Chondrocyte (in vitro differentiated cells): Measurements from ENCODE around the gene MAOB. TPM values are rescaled to one million over a fixed set of nuclear protein-coding genes. Genes with fewer than 3 reads are reported as not detected.

ENCODE experiments used
- DNase-seq: peaks from one replicate; pipeline ENCODE4 v3.0.0; 2021; ENCODE audit warnings: mixed read lengths, low spot score
- H3K27ac Mint-ChIP-seq: one replicate; pipeline ENCODE4 v1.8.0; 2021; ENCODE audit warnings: mild to moderate bottlenecking, moderate library complexity, mixed read lengths; ENCODE audit not compliant: unreplicated experiment
- H3K27me3 Mint-ChIP-seq: 2 replicates; pipeline ENCODE4 v1.8.0; 2021; ENCODE audit warnings: low read depth, mixed read lengths
- H3K36me3 Mint-ChIP-seq: 2 replicates; pipeline ENCODE4 v1.8.0; 2021; ENCODE audit warnings: low read depth, mixed read lengths
- H3K4me1 Mint-ChIP-seq: 2 replicates; pipeline ENCODE4 v1.8.0; 2021; ENCODE audit warnings: low read depth, mild to moderate bottlenecking, mixed read lengths
- H3K4me3 Mint-ChIP-seq: one replicate; pipeline ENCODE4 v1.8.0; 2021; ENCODE audit warnings: mild to moderate bottlenecking, moderate library complexity, mixed read lengths; ENCODE audit not compliant: unreplicated experiment
- H3K9me3 Mint-ChIP-seq: 2 replicates; pipeline ENCODE4 v1.8.0; 2021; ENCODE audit warnings: low read depth, mixed read lengths
- total RNA-seq: library from RNA; stranded (reverse); gene quantifications from 3 replicates; pipeline ENCODE4 v1.2.1, GENCODE V29; 2021
- TF ChIP-seq, protein P1 (sequence below): fragments of 200-600 bp; sonication (generic); IDR thresholded peaks from 2 replicates; pipeline ENCODE4 v1.5.0; 2021; ENCODE audit warnings: antibody characterized with exemption, mild to moderate bottlenecking, moderate library complexity

The MAOB gene
- total RNA-seq, 1 donor from 2014 or later, result 3.2 TPM

DNA sequence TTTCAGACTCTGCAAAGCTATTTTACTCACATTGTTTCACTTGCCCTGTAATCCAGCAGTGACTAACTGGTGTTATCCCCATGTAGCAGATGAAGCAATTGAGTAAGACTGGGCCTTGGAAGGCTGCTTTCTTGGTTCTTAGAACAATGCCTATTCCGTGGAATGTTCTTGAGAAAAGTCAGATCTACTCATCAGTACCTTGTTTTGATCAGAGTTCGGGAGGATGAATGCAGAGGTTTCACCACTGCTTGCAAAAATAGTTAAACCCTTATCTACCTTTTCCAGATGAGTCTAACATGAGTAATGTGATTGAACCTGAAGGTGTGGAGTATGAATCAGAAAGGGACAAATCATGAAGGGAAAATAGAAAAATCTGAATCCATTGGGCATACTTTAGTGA lies 1.8 kb downstream of the MAOB start:
- Mint-ChIP-seq H3K4me1 (peaks cover 7% of the 10 kb centered on the region), H3K9me3 (peaks cover 6% of the 10 kb centered on the region), H3K27me3 (no peaks in the 10 kb centered on the region), H3K36me3 (no peaks in the 10 kb centered on the region), H3K4me3 (no peak overlapping the region), H3K27ac (no peak overlapping the region)
- no peak for DNase-seq
- TF ChIP-seq, protein P1, sequence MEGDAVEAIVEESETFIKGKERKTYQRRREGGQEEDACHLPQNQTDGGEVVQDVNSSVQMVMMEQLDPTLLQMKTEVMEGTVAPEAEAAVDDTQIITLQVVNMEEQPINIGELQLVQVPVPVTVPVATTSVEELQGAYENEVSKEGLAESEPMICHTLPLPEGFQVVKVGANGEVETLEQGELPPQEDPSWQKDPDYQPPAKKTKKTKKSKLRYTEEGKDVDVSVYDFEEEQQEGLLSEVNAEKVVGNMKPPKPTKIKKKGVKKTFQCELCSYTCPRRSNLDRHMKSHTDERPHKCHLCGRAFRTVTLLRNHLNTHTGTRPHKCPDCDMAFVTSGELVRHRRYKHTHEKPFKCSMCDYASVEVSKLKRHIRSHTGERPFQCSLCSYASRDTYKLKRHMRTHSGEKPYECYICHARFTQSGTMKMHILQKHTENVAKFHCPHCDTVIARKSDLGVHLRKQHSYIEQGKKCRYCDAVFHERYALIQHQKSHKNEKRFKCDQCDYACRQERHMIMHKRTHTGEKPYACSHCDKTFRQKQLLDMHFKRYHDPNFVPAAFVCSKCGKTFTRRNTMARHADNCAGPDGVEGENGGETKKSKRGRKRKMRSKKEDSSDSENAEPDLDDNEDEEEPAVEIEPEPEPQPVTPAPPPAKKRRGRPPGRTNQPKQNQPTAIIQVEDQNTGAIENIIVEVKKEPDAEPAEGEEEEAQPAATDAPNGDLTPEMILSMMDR, result no peak

DNA sequence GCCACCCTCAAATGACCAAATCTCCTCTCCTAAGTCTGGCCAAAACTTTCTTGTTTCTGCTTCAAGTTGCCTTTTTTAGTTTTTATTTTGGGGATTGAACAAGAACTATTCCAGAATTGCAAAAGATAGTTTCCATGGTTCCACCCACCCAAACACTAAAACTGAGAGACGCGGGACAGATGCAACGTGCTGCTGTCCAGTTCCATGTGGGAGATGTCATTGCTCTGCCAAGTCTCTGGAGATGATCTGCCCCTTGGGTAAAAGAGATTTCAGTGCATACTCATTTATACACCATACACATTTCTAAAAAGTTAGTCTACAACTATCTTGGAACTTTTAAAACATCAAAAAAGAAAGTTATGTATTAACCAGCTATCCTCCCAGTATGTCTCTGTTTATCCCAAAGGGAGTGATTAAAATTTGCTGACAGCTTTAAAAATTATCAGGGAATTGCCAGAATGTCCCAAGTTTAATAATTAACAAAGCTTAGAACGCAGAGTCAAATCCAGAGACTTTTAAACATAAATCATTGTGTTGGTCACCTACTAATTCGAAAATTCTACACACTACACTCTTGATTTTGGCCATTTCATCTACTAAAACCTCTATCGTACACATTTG lies 3.2 kb downstream of the MAOB start:
- Mint-ChIP-seq H3K27me3 (no peaks in the 10 kb centered on the region), H3K9me3 (peaks cover 6% of the 10 kb centered on the region), H3K36me3 (no peaks in the 10 kb centered on the region), H3K27ac (no peak overlapping the region), H3K4me1 (peaks cover 7% of the 10 kb centered on the region), H3K4me3 (no peak overlapping the region)
- TF ChIP-seq, protein P1, result no peak
- no peak for DNase-seq

DNA sequence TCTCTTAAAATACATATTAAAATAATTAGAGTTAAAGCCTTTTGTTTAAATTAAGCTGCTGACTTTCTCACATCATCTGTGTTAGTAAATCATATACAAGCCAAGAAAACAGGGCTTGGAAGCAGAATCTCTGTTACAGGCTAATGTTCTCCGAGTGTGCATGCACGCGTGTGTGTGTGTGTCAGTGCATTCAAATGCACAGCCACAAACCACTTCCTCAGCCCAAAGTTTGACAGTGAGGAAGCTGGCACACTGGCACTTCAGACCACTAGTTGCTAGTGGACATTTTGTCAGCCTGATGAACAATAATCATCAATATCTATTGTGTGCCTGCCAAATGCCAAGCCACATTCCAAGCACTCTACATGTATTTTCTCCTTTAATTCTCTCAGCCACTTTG lies 5.6 kb downstream of the MAOB start:
- no peak overlapping the region for H3K4me3 Mint-ChIP-seq
- peaks cover 5% of the 10 kb centered on the region for H3K9me3 Mint-ChIP-seq
- H3K4me1 Mint-ChIP-seq, result peaks cover 7% of the 10 kb centered on the region
- H3K27me3 Mint-ChIP-seq, result no peaks in the 10 kb centered on the region
- no peak overlapping the region for H3K27ac Mint-ChIP-seq
- TF ChIP-seq, protein P1, result no peak
- H3K36me3 Mint-ChIP-seq, result no peaks in the 10 kb centered on the region
- DNase-seq, result no peak

DNA sequence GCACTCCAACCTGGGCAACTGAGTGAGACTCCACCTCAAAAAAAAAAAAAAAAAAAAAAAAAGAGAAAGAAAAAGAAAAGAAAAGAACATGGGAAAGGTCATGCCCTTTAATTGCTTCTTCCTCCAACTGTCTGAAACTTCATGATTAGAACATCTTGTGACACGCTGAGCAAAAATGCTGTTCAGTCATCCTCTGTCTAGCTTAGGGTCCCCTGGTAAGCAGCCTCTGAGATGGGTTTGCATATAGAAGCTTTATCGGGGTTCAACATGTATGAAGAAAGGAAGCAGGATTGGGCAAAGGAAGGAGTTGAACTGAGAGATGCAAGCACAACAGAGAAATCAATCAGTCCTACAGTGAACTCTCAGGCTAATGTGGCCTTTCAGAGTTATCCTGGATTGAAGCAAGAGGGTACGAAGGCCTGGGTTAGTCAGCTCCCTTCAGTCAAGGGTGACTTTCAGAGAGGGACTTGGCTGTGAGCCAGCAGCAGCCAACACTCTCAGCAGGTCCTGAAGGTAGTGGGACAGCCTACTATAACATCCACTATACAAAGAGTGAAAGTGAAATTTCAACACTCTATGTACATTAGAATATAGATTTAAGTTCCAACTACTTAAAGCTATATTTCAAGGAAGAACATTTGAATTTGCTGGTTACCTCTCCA lies 11.4 kb downstream of the MAOB start:
- no peaks in the 10 kb centered on the region for H3K27me3 Mint-ChIP-seq
- no peaks in the 10 kb centered on the region for H3K36me3 Mint-ChIP-seq
- TF ChIP-seq, protein P1, result no peak
- DNase-seq, result no peak
- no peak overlapping the region for H3K27ac Mint-ChIP-seq
- H3K9me3 Mint-ChIP-seq, result peaks cover 5% of the 10 kb centered on the region
- no peaks in the 10 kb centered on the region for H3K4me1 Mint-ChIP-seq
- H3K4me3 Mint-ChIP-seq, result no peak overlapping the region

DNA sequence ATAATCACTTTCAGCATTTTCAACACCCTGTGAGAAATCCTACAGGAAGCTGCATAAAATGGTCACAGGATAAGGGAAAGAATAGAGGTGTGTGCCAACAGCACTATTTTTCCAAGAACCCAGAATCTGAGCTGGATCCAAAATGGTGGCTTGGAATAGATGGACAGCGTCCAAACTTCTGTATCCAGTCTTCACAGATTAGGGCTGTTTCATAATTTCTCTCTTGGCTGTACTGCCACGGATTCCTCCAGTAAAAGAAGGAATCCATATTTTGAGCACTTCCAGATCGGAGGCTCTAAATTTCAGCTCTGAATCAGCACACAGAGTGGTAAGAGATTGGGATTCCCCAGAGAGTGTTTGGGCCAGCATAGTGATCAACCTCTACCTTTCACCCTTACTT lies 12.2 kb downstream of the MAOB start:
- Mint-ChIP-seq H3K4me3 (no peak overlapping the region), H3K4me1 (no peaks in the 10 kb centered on the region), H3K27me3 (no peaks in the 10 kb centered on the region), H3K27ac (no peak overlapping the region), H3K9me3 (peaks cover 8% of the 10 kb centered on the region), H3K36me3 (no peaks in the 10 kb centered on the region)
- no peak for DNase-seq
- TF ChIP-seq, protein P1, result no peak
